COLO668 (cell line): ENCODE results near the gene ATP2B3.
A peak's percentile ranks its signal among the peaks of the same experiment; 100 is the strongest.

ENCODE experiments used
- DNase-seq: peaks from one replicate; lab custom pipeline; 2025; ENCODE audit not compliant: unreplicated experiment; lab: John Stamatoyannopoulos, UW

The ATP2B3 gene

DNA sequence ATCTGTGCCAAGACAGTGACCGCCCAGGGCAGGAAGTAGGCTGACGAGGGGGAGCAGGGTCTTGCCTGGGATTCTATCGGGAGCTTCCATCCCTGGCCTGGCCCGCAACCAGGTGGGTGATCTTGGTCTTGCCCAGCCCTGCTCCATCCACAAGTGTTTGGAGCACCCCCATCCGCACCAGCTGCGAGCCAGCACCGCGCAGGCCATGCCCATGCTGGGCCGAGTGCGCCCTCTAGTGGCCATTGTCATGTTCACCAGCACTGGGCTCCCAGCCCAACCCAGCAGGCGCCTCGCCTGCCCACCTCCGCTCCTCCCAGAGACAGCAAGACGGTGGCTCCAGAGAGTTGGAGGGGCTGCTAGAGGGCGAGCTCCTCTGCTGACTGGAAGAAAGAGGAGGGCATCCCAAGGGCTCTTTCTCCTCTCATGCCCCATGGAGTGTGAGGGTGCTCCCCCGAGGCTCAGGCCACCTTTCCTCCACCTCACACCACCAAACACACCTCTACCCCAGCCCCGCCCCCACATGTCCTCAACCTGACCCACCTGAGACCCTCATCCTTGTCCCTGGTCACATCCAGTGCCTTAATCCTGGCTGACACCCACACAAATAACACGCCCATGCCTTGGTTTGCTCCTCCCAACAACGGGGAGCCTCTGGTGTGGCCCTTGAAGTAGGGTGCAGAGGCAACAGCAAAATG lies 9.8 kb upstream of the ATP2B3 start:
- DNase-seq = peak; percentile 84

DNA sequence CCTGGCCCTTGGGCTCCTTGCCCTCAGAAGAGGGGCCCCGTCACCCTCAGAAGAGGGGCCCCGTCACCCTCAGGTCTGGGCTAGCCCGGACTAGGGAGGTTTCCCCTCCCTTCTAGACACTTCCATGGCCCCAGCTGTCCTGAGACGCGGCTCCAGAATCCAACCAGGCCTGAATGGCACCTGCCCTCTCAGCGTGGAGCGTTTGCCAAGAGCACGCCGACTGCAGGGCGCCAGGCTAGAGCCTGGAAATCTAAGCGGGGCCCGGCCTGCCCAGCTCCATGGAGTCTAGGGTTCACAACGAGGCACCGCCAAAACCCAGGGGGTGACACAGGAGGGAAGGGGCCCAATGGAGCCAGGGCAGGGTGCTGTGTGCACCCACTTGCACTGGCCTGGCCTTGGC lies 7.8 kb upstream of the ATP2B3 start:
- no peak for DNase-seq

DNA sequence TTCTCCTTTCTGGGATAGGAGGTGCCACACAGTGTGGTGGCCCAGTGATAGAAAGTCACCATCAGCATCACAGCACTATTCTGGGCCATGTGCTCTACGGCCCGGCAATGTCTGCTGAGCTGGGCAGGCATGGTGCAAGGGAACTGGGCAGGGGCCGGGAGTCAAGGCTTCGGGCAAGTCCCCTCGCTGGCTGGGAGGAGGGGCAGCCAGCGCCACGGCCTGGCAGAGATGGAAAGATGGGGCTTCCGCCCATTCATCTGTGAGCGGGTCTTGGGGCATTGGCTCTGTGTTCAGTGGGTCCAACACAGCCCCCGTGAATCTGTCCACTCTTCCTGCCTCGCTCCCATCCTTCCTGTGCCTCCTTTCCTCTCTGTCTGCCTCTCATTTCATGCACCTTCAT lies 7.1 kb upstream of the ATP2B3 start:
- DNase-seq = no peak

DNA sequence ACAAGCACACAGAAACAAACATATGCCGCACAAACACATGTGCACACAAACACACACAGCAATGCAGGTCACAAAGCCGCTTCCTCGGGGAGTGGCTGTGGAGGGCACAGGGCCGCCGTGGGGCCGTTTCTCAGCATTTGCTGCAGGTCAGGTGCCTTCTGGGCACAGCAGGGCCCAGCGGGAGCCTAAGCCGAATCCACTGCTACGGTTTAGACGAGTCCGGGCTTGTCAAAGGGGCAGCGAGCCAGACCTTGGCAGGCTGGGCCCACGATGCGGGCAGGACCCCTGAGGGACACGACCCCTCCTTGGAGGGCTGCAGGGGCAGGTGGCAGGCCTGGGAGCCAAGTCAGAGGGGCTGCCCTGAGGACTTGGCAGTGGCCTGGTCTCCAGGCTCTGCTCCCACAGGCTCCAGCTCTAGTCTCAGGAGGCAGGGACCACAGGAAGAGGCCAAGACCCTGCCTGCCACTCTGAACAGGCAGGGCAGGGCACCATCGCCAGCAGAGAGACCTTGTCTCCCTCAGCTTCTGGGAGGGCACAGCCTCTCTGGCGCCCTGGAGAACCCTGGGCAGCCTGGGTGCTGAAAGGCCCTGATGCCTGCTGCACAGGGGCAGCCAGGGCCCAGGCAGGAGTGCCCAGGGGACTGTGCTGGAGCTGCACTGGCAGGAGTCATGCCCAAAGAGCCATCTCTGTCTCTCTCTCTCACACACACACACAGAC lies 5.5 kb upstream of the ATP2B3 start:
- DNase-seq = no peak

DNA sequence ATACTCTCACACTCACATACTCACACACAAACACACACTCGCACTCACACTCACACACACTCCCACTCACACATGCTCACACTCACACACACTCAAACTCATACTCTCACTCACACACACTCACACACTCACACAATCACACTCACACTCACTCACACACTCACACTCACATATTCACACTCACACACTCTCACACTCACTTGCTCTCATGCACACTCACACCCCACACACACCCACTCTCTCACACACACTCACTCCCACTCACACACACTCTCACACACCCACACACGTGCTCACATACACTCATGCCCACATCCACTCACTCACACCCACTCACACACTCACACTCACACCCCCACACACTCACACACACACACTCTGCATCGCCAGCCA lies 4.9 kb upstream of the ATP2B3 start:
- DNase-seq = no peak

DNA sequence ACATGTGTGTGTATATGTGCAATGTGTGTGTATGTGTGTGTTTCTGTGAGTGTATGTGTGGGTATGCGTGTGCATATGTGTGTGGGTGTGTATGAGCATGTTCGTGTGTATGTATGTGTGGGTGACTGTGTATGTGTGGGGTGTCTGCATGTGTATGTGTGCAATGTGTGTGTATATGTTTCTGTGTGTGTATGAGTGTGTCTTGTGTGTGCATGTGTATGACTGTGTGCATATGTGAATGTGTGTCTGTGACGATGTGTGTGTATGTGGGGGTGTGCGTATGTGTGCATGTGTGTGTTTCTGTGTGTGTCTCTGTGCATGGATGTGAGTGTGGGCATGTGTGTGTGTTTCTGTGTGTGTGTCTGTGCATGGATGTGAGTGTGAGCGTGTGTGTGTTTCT lies 4.2 kb upstream of the ATP2B3 start:
- DNase-seq = no peak

DNA sequence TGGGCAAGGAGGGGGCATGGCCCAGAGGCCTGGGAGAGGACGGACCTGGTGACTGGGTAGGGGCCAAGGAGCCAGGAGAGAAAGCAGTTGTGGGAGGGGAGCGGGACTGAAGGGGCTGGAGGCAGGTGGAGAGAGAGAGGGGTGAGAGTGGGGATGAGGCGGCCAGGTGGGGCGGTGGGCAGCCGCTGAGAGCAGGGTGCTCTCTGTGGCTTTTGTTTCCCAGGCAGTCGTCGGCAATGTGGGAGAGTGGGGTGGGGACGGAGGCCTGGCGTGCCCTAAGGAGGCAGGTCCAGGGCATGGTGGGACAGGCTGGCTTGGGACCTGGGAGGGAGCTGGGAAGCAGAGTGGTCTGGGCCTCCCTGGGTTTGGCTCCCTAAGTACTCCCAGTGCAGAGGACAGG lies 3.2 kb upstream of the ATP2B3 start:
- DNase-seq = no peak

DNA sequence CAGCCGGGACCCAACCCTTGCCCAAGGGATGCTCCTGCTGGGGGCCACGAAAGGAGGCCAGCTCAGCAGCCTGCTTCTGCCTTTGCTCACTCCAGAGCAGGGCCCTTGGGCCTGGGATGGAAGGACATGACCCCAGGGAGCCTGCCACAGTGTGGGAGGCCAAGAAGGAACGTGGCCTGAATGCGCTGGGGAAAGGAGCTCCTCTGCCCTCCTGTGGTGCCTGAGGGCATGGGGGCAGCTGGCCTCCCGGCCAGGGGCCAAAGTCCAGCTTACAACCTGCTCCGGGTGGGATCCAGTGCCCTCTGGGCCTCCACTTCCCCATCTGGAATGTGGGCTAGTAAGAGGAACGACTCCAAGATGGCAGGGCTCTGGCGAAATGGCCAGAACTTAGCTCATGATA lies 2.0 kb upstream of the ATP2B3 start:
- DNase-seq = no peak

DNA sequence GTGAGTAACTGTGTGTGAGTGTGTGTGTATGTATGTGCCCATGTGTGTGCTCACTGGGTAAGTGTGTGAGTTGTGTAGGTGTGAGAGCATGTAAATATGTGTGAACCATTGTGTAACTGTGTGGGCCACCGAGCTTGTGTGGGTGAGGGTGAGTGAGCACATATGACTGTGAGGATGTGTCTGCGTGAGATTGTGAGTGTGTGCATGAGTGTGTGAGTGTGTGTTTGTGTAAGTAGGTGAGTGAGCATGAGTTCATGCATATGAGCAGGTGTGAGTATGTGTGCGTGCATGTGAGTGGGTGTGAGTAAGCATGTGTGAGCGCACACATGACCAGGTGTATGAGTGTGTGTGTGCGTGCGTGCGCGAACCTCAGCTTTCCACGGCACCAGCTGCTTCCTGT lies 1.4 kb upstream of the ATP2B3 start:
- DNase-seq = no peak

DNA sequence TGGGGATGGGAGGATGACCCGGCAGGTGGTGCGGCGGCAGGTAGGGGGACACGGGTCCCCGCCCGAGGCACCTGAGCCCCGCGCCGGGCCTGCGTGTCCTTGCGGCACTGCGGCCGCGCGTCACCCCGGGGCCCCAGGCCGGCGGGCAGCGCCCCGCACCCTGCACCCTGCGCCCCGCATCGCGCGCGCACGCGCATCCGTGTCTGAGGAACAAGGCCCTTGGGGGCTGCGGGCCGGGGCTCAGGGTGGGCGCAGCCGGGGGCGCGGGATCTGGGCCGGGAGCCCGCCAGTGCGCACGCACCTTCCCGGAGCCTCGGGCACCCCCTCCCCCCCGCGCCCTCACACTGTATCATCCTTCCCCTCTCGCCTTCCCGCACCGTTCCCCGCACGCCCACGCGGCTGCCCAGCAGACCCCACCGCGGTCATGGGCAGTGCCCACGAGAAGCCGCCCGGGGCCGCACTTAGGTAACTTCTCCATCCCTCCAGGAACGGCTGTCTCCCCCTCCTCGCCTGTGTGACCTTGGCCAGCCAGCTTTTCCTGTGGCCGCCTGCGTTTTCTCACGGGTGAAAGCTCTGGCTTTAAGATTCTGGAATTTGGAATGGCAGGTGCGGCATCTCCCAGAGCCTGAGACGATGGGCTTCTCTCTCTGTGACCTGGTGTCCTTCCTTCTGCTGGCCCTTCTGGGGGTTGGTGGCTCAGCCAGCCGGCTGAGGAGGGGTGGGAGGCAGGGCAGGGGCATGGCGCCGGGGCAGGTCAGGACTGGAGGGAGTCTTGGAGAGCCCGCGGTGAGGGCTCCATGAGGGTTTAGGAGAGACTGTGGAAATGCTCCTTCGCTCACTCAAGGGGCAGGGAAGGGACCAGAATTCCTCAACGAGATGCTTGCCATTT lies 748 bp downstream of the ATP2B3 start:
- no peak for DNase-seq

DNA sequence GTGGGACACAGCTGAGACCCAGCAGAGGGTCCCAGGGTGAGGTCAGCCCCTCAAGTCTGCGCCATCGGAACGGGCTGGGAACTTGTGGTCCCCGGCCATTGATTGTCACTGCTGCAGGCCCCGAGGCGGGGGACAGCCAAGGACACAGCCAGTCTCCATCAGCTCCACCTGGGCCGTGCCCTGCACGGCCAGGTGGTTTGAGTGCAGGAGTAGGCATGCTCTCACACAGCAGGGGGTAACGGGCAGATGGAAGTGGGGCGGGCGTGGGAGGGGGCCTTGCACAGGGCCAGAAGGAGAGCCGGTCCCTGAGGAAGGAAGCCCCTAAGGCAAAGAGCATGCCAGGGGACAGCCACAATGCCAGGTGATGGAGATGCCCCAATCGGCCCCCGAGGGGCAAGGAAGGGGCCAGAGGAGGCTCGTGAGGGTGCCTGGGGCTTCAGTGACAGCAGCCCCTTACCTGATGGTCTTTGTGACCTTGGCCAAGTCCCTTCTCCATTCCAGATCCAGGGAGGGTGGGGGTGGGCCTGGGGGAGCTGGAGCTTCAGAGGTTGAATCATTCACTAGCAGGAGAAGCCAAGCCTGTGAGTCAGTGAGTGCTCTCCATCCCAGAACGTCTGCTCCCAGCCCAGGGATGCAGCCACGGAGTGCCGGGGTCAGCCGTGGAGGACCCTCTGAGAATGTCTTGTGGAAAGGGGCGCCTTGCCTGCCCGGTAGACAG lies 2.3 kb downstream of the ATP2B3 start:
- no peak for DNase-seq

DNA sequence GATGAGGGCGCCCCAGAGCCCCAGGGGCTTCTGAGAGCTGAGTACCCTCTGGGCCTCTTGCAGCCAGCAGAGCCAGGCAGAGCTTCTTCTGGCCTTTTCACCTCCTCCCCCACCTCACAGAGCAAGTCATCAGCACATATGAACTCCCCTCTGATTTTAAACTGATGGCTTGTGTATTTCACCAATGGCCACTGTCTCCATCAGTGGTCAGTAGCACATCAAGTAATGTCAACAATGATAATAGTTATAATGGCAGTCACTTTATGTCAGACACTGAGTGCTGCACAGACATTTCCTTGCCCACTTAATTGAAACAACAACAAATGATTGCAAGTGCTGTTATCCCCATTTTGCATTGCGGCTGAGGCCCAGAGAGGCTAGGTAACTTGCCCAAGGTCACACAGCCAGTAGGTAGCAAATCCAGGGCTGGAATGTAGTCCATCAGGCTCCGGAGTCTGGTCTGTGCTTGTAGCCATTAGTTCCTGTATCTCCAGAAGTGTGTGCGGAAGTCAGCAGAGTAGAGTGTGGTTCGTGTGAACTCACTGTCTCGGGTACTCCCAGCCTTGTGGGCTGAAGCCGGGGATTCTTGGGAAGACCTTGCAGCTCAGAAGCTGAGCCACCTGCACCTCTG lies 3.0 kb downstream of the ATP2B3 start:
- no peak for DNase-seq

DNA sequence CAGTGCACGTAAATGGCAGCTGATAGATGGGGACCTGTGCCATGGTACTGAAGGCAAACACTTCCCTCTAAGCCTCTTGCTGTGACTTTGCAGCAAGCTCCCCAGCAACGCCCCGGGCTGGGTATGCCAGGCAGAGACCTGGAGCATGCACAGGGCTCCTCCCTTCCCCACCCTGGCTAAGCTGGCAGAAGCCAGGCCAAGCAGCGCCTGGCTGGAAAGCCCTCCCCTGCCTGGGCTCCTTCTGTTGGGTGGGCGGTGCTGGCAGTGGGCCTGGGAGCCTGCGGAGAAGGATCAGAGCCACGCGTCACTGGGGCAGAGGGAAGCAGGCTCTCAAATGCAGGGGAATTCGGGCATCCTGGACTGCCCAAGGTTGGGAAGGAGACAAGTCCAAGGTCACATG lies 3.6 kb downstream of the ATP2B3 start:
- DNase-seq = no peak

DNA sequence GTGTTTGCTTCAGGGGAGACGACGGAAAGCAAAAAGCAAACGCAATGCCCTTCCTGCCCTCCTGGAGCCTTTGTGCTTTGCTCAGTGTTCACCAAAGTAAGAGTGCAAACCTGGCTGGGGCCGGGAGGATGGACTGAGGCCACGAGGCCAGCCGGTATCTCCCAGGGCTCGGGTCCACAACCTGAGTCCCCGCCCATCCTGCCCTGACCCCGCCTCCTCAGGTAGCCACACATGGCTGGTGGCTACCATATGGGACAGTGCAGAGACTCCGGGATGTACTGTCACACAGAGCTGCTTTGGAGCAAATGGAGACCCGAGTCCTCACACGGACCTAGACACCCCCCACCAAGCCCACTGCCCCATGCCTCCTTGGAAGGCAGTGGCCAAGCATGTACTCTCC lies 4.8 kb downstream of the ATP2B3 start:
- DNase-seq = no peak

DNA sequence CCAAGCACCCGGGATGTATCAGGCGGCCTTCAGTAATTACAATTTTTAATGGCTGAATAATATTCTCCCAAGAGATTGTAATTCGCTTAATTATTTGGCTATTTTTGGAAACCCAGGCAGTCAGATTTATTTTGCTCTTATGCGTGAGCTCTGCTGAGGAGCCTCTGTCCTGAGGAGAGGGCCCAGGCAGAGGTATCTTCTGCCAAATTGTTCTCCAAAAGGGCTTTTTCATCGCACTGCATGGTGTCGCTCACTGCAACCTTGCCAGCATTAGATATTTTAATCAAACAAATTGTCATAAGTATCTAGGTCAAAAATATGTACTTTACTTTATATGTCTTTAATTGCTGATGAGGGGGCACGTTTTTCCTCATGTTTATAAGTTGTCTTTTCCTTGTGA lies 5.8 kb downstream of the ATP2B3 start:
- DNase-seq = no peak

DNA sequence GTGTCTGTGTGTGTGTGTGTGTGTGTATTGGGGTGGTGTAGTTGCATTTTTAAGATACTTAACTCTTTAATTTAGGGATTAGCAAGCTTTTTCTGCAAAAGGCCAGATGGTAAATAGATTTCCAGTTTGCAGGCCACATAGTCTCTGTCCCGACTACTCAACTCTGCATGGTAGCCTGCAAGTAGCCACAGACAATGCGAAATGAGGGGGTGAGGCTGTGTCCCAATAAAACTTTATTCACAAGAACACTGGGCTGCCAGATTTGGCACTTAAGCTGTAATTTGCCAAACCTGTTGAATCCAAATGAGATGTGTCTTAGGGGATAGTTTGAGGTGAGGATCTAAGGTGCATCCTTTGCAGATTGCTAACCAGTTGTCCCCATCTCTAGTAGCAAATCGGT lies 6.8 kb downstream of the ATP2B3 start:
- no peak for DNase-seq

DNA sequence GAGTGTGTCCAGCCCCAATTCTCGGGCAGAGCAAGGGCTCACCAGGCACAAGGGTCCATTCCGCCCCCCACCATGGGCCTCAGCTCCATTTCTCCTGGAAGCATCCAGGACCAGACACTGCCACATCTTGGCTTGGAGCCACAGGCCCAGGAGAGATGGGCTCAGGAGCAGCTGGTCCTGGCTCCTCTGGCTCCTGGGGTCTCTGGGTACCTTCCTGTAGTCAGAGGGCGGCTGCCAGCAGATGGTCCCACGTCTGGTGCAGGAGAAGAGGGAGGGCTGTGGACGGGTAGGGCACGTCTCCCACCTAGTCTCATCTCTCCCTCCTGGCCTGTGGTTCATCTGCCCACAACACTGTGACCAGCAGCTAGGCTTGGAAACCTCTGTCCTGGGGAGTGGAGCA lies 8.0 kb downstream of the ATP2B3 start:
- DNase-seq = no peak

DNA sequence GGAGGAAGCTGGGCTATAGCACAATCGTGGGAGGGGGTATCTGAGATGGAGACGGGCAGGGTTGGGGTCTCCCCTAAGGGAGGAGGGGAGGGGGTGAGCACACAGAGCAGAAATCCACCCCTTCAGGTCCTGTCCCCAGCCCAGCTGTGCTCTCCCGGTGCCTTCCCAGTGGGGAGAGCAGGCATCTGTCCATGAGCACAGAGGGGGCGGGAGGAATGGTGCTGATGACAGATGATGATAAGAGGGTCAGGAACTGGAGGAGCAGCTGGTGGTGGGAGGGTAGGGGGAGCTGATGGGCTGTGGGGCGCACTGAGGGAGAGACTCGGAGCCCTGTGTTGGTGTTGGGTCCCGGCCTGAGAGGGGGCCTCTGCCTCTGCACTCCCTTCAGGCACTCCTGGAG lies 8.6 kb downstream of the ATP2B3 start:
- DNase-seq = no peak

DNA sequence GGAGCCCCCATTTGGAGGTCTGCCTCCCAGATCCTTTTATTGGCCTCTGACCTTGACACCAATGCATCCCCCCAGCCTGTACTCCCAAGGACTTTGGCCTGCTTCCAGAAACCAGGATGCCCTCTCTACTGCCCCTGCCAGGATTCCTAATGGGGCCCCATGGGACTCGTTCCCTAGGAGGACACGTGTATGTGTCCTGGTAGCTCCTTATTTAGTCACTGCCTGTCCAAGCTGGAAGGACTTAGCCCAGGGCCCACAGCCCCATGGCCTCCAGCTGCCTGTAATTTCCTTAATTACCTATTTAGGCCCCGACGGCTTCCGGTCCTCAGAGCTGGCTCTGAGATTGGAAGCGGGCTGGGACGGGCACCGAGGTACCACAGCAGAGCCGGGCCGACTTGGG lies 9.4 kb downstream of the ATP2B3 start:
- DNase-seq = no peak

DNA sequence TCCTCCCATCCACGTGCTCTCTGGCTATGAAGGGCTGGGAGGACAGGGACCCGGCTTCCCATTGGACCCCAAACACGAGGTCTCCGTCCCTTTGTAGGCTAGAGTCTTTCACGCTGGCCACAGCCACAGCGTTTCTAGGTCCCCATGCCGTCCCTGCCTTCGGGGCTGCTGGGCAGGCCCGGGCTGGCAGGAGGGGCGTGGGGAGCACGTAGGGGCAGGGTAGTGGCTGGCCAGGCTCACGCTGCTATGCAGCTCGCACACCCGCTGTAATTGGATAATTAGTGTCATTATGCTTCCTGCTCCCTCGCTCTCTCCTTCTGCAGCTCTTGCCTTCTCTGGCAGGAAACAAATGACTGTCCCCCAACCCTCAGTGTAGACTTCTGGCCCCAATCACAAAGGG lies 9.8 kb downstream of the ATP2B3 start:
- DNase-seq = no peak
